MM.1S (cell line): ENCODE measurements around the gene MAP3K2.

Source experiments
- DNase-seq: peaks from one replicate; pipeline ENCODE4 v3.0.0-alpha.2; 2015
- H2AFZ ChIP-seq: fragments of 300-600 bp; sonication (generic); 2 replicates; pipeline ENCODE4 v1.6.0; 2016; ENCODE audit warnings: antibody characterized with exemption, low read length
- H3F3A ChIP-seq: fragments of 300-600 bp; sonication (generic); 2 replicates; pipeline ENCODE4 v1.6.1; 2016; ENCODE audit warnings: mild to moderate bottlenecking, antibody characterized with exemption, low read length, moderate library complexity, mixed read lengths; ENCODE audit not compliant: insufficient read depth
- H3K27ac ChIP-seq: fragments of 300-600 bp; sonication (generic); 2 replicates; pipeline ENCODE4 v1.5.1; 2016; ENCODE audit warnings: mild to moderate bottlenecking, low read length
- H3K27me3 ChIP-seq: fragments of 300-600 bp; sonication (generic); replicated peaks from 2 replicates; pipeline ENCODE4 v1.6.0; 2016; ENCODE audit warnings: low read length; ENCODE audit not compliant: insufficient read depth
- H3K36me3 ChIP-seq: fragments of 300-600 bp; sonication (generic); replicated peaks from 2 replicates; pipeline ENCODE4 v1.6.1; 2016; ENCODE audit warnings: mild to moderate bottlenecking, low read length, mixed read lengths; ENCODE audit not compliant: insufficient read depth
- H3K4me1 ChIP-seq: fragments of 300-600 bp; sonication (generic); 2 replicates; pipeline ENCODE4 v1.6.1; 2016; ENCODE audit warnings: low read length, mixed read lengths
- H3K4me2 ChIP-seq: fragments of 300-600 bp; sonication (generic); 2 replicates; pipeline ENCODE4 v1.6.0; 2016; ENCODE audit warnings: low read depth, low read length
- H3K4me3 ChIP-seq: fragments of 300-600 bp; sonication (generic); 2 replicates; pipeline ENCODE4 v1.5.1; 2016; ENCODE audit warnings: low read length, mixed read lengths
- H3K79me2 ChIP-seq: fragments of 300-600 bp; sonication (generic); 2 replicates; pipeline ENCODE4 v1.6.1; 2016; ENCODE audit warnings: mixed run types, low read length, mixed read lengths
- H3K9ac ChIP-seq: fragments of 300-600 bp; sonication (generic); 2 replicates; pipeline ENCODE4 v1.6.1; 2016; ENCODE audit warnings: low read length, mixed read lengths
- H3K9me2 ChIP-seq: fragments of 300-600 bp; sonication (generic); replicated peaks from 2 replicates; pipeline ENCODE4 v1.6.1; 2016; ENCODE audit warnings: mild to moderate bottlenecking, low read length, mixed read lengths; ENCODE audit not compliant: insufficient read depth
- H3K9me3 ChIP-seq: fragments of 300-600 bp; sonication (generic); replicated peaks from 2 replicates; pipeline ENCODE4 v1.6.1; 2016; ENCODE audit warnings: mild to moderate bottlenecking, low read length, mixed read lengths; ENCODE audit not compliant: insufficient read depth
- H4K20me1 ChIP-seq: fragments of 300-600 bp; sonication (generic); 2 replicates; pipeline ENCODE4 v1.6.1; 2016; ENCODE audit warnings: mild to moderate bottlenecking, low read length, moderate library complexity, mixed read lengths; ENCODE audit not compliant: insufficient read depth
- CTCF ChIP-seq: fragments of 300-600 bp; sonication (generic); IDR thresholded peaks from 2 replicates; pipeline ENCODE4 v1.5.1; 2016; ENCODE audit warnings: antibody characterized with exemption, low read length, mixed read lengths
- EZH2 ChIP-seq: fragments of 300-600 bp; sonication (generic); optimal IDR thresholded peaks from 2 replicates; pipeline ENCODE3; 2017; ENCODE audit warnings: low read depth, mild to moderate bottlenecking, antibody characterized with exemption, low read length, mixed read lengths
- EZH2phosphoT487 ChIP-seq: fragments of 300-600 bp; sonication (generic); IDR thresholded peaks from 2 replicates; pipeline ENCODE4 v1.6.1; 2018; ENCODE audit warnings: antibody characterized with exemption, low read length

The MAP3K2 gene

GRCh38 chr2:127403460-127403859 lies 15.7 kb upstream of the MAP3K2 start:
- Histone ChIP-seq H3K4me3 (no peak overlapping the region), H3K4me2 (no peak overlapping the region), H4K20me1 (no peaks in the 10 kb centered on the region), H3K4me1 (peaks cover 25% of the 10 kb centered on the region), H3K9ac (no peak overlapping the region), H3K27me3 (no peaks in the 10 kb centered on the region), H3K36me3 (no peaks in the 10 kb centered on the region), H3K9me3 (no peaks in the 10 kb centered on the region), H2AFZ (no peak overlapping the region), H3F3A (peaks cover 5% of the 10 kb centered on the region; the same call in 1 of the 2 replicates), H3K79me2 (no peaks in the 10 kb centered on the region), H3K9me2 (no peaks in the 10 kb centered on the region), H3K27ac (no peak overlapping the region)
- TF ChIP-seq EZH2 (no peak), CTCF (no peak)
- DNase-seq = no peak

GRCh38 chr2:127401757-127402695 lies 14.3 kb upstream of the MAP3K2 start:
- Histone ChIP-seq H4K20me1 (no peaks in the 10 kb centered on the region), H2AFZ (no peak overlapping the region), H3K4me3 (no peak overlapping the region), H3K9ac (no peak overlapping the region), H3F3A (no peaks in the 10 kb centered on the region), H3K4me2 (no peak overlapping the region), H3K9me2 (no peaks in the 10 kb centered on the region), H3K27ac (no peak overlapping the region), H3K9me3 (no peaks in the 10 kb centered on the region), H3K4me1 (peaks cover 22% of the 10 kb centered on the region), H3K79me2 (no peaks in the 10 kb centered on the region), H3K27me3 (no peaks in the 10 kb centered on the region), H3K36me3 (no peaks in the 10 kb centered on the region)
- TF ChIP-seq EZH2 = no peak
- TF ChIP-seq CTCF = no peak
- no peak for TF ChIP-seq EZH2phosphoT487
- DNase-seq = no peak

- H3K9me2 ChIP-seq = no peaks in the 10 kb centered on the region
- H2AFZ ChIP-seq = no peak overlapping the region
- no peak for DNase-seq
- no peak overlapping the region for H3K9ac ChIP-seq
- no peaks in the 10 kb centered on the region for H3K79me2 ChIP-seq
- TF ChIP-seq CTCF (no peak), EZH2 (no peak), EZH2phosphoT487 (no peak)
- no peaks in the 10 kb centered on the region for H3K27me3 ChIP-seq
- peaks cover 22% of the 10 kb centered on the region for H3K4me1 ChIP-seq
- no peaks in the 10 kb centered on the region for H3K9me3 ChIP-seq
- H4K20me1 ChIP-seq = no peaks in the 10 kb centered on the region
- H3F3A ChIP-seq = no peaks in the 10 kb centered on the region
- H3K4me3 ChIP-seq = no peak overlapping the region
- no peak overlapping the region for H3K4me2 ChIP-seq
- no peak overlapping the region for H3K27ac ChIP-seq
- H3K36me3 ChIP-seq = no peaks in the 10 kb centered on the region
These were observed 13.4 kb upstream of the MAP3K2 start for GRCh38 chr2:127400897-127401756.
